GM19099 (cell line): ENCODE measurements around the gene GPC6.

Experiments
- POLR2A ChIP-seq: IDR thresholded peaks from 3 replicates; pipeline ENCODE4 v1.6.1; 2011; ENCODE audit warnings: low read depth; ENCODE audit not compliant: insufficient read length; ENCODE audit errors: extremely low read depth

Gene GPC6

GRCh38 chr13:93450191-93450621 lies 223.6 kb downstream of the GPC6 start:
- no peak for TF ChIP-seq POLR2A

- no peak for TF ChIP-seq POLR2A
Measured at GRCh38 chr13:93450761-93451160, 224.2 kb downstream of the GPC6 start.

- no peak for TF ChIP-seq POLR2A
Measured at GRCh38 chr13:93455861-93456260, 229.3 kb downstream of the GPC6 start.

GRCh38 chr13:93460005-93460404 lies 233.4 kb downstream of the GPC6 start:
- TF ChIP-seq POLR2A, result no peak

GRCh38 chr13:93462151-93462550 lies 235.5 kb downstream of the GPC6 start:
- TF ChIP-seq POLR2A, result no peak

GRCh38 chr13:93466502-93467036 lies 240.0 kb downstream of the GPC6 start:
- no peak for TF ChIP-seq POLR2A

GRCh38 chr13:93467175-93467574 lies 240.6 kb downstream of the GPC6 start:
- no peak for TF ChIP-seq POLR2A

- no peak for TF ChIP-seq POLR2A
Measured at GRCh38 chr13:93468433-93468832, 241.8 kb downstream of the GPC6 start.

- no peak for TF ChIP-seq POLR2A
Measured at GRCh38 chr13:93472296-93472695, 245.7 kb downstream of the GPC6 start.

- no peak for TF ChIP-seq POLR2A
Measured at GRCh38 chr13:93472814-93473296, 246.2 kb downstream of the GPC6 start.

- no peak for TF ChIP-seq POLR2A
Measured at GRCh38 chr13:93473441-93474270, 247.0 kb downstream of the GPC6 start.

GRCh38 chr13:93476175-93476574 lies 249.6 kb downstream of the GPC6 start:
- TF ChIP-seq POLR2A, result no peak

GRCh38 chr13:93477238-93477637 lies 250.6 kb downstream of the GPC6 start:
- no peak for TF ChIP-seq POLR2A

- no peak for TF ChIP-seq POLR2A
Measured at GRCh38 chr13:93480553-93481106, 254.0 kb downstream of the GPC6 start.

- no peak for TF ChIP-seq POLR2A
Measured at GRCh38 chr13:93496985-93497673, 270.5 kb downstream of the GPC6 start.
